NCI-H128 (cell line): ENCODE data around the gene IQSEC2.

Source experiments
- DNase-seq: peaks from one replicate; lab custom pipeline; 2025; ENCODE audit not compliant: unreplicated experiment; lab: John Stamatoyannopoulos, UW

Gene IQSEC2

DNA sequence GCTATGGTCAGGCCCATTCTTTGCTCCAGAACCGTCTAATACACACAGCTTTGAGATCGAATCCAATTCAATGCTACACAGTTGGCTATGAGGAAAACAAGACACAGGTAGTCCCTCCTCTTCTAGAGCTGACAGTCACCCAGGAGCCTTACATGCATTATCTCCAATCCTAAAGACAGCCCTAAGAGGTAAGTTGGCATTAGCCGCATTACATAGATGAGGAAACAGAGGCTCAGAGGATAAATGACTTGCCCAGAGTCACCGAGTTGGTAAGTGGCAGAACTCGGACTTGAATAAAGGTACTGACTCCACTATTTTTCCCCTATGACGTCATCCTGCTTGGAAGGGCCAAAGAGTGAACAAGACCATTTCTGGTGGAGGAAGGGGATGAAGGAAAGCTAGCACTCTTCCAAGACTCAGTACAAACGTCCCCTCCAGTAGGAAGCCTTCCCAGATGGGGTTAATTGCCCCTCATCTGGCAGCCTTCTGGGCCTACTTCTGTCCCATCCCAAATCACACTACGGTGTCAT lies 8.5 kb downstream of the IQSEC2 start:
- DNase-seq, result no peak

GRCh38 chrX:53269536-53270107 lies 11.8 kb downstream of the IQSEC2 start:
- DNase-seq, result no peak

DNA sequence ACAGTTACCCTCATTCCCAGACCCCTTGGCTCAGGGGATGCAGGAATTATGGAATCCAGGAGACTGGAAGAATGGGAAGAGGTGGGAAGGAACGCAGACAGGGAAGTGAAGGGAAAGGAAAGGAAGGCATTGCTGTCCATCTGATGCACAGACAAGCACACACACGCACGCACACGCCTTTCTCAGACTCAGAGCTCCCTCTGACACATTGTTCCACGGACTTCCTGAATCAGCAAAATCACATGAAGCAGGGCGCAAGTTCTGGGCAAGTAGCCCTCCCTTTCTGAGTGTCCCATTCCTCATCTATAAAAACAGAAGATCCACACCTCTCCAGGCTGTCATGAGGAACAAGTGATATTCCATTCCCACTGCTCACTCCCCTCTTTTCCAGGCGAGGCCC lies 13.2 kb downstream of the IQSEC2 start:
- DNase-seq, result no peak

GRCh38 chrX:53266914-53267313 lies 14.5 kb downstream of the IQSEC2 start:
- DNase-seq, result no peak

- no peak for DNase-seq
Measured at GRCh38 chrX:53265771-53266574, 15.4 kb downstream of the IQSEC2 start.

GRCh38 chrX:53263597-53264094 lies 17.7 kb downstream of the IQSEC2 start:
- no peak for DNase-seq

DNA sequence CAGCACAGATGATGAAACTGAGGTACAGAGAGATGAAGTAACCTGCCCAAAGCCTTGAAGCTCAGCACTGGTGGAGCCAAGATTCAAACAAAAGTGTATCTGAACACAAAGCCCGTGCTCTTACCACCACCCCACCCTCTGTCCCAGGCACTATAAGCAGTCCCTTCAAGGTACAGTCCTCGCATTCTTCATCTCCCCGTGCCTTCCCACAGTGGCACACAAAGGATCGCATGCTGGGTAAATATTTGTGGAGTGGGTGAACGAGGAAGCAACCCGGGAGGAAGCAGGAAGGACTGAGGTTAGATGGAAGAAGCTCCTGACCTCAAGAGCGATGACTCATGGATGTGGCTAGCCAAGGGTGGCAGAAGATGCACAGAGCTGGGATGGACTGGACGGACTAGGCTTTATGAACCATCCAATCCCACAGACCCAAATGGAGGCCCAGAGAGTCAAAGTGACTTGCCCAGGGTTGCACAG lies 18.4 kb downstream of the IQSEC2 start:
- no peak for DNase-seq

GRCh38 chrX:53262189-53262917 lies 19.0 kb downstream of the IQSEC2 start:
- no peak for DNase-seq

GRCh38 chrX:53261355-53261972 lies 19.9 kb downstream of the IQSEC2 start:
- no peak for DNase-seq

DNA sequence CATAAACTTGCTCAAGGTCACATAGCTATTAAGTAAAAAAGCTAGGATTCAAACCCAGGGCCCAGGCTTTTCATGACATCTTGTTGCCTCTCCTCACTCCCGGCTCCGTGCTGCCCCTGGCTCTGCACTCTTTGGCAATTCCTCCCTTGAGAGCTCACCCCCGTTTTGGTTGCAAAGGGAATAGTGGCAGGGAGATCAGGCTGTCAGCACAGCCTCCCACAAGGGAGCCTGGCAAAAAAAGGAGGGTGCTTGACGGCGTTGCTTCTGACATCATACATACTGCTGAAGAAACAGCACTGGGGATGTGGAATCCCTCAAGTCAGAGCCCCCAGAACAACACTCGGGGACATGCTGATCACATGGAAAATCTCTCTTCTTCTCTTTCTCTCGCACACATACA lies 20.5 kb downstream of the IQSEC2 start:
- no peak for DNase-seq

DNA sequence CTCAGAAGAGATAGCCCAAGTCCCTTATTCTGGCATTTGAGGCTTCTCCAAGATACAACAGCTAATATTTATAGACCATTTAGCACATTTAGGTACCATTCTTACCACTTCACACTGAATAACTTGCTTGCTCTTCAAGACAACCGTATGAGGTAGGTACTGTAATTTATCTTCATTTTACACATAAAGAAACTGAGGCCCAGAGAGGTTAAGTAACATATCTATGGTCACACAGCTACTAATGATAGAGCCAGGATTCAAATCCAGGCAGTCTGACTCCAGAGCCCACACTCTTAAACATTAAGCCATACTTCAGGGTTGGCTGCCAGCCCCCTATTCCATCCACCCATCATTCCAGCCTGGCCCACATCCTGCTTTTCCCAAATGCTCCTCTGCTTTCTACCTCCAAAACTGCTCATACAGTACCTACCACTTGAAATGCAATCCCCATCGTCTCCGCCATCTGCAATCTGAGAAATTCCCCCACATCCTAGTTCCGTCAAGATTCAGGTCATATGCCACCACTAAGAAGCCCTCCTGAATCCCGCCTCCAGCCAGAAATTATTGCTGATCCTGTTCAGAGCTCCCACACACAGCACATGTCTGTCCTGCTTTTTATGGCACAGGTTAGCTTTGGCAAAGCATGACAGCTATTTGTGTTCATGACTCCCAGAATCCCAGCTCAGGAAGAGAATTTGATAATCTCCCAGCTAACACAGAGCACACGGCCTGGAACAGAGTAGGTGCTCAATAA lies 23.5 kb downstream of the IQSEC2 start:
- DNase-seq, result no peak

- DNase-seq, result no peak
Measured at GRCh38 chrX:53257166-53257565, 24.2 kb downstream of the IQSEC2 start.

- DNase-seq, result peak; percentile 5
Measured at GRCh38 chrX:53256446-53257041, 24.8 kb downstream of the IQSEC2 start.

- no peak for DNase-seq
Measured at GRCh38 chrX:53255738-53256191, 25.6 kb downstream of the IQSEC2 start.

DNA sequence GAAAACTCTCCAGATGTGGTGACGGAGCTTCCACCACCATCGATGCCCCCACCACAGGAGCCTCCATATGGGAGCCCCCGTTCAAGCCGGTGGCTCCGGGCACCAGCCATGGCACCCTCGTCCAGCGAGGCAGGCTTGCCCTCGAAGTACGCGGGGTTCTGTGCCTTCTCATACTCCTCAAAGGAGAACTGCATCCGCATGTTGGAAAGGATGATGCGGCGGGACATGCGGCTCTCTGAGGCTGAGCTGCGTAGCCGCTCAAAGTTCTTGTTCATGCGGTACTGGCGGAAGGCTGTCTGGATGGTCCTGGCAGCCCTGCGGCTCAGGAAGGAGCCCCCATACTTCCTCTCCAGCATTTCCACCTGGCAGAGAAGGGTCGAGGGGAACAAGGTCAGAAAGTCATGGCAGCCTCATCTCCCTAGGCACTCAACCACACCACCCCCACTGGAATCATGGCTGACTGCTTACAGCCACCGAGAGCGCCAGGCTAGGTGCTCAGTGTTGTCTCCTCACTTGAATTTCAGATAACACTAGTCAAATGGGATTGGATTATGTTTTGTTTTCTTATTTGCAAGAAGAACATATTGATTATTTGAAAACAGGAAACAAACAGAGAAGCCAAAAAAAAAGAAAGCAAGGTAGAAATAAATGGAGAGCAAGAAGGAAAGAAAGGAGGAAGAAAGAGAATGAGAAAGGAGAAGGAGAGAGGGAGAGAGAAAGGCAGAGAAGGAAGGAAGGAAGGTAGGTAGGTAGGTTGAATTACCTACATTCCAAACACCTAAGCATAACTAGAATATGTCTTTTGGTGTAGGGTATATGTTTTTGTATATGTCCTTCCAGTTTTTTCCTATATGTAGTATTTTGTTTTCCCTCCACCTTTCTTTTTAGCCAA lies 26.6 kb downstream of the IQSEC2 start:
- no peak for DNase-seq

DNA sequence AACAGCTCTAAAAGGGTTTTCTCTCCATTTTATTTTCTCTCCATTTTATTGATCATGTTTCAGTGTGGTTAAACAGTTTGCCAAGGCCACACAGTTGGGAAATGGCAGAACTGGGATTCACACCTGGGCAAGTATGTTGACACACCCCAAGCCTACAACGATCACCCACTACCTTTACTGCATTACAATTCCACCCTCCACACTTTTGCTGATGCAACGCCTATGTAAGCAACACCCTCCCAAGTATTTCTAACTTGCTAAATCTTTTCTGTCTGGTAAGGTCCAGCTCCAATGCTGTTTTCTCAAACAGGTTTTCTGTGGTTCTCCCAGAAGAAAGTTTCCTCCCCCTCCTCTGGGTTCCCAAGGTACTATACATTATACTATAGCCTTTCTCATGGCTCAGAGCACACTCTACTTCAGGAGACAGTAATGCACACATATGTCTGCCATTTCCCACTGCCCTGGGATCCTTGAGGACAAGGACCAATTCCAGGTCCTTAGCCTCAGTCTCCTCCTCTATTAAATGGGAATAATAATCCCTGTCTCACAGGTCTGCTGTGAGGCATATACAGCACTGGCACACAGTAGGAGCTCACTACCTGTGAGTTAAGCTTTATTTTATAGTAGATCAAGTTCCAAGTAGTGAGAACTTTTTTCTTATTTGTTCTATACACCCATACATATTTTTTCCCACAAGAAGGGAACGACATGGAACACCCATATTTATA lies 27.9 kb downstream of the IQSEC2 start:
- no peak for DNase-seq

GRCh38 chrX:53251307-53251706 lies 30.1 kb downstream of the IQSEC2 start:
- no peak for DNase-seq

- DNase-seq, result no peak
Measured at GRCh38 chrX:53250556-53250955, 30.8 kb downstream of the IQSEC2 start.
